Gastroesophageal sphincter (tissue), 2 donors: ENCODE measurements around the gene RNF39.

Experiments used
- EP300 ChIP-seq: sonication (generic); formaldehyde crosslinking; IDR thresholded peaks from one replicate; pipeline ENCODE4 v1.6.1; 2017; ENCODE audit warnings: antibody characterized with exemption, mild to moderate bottlenecking
- POLR2AphosphoS5 ChIP-seq: sonication (generic); formaldehyde crosslinking; IDR thresholded peaks from one replicate; pipeline ENCODE4 v1.6.1; 2017; ENCODE audit warnings: antibody characterized with exemption

GRCh38 chr6:30071858-30072257 is 3.7 kb downstream of the RNF39 start:
- TF ChIP-seq EP300 (no peak), POLR2AphosphoS5 (no peak)
